NCI-H82 treated with DMSO at 0.1 percent for 48 hours (cell line): Measurements from ENCODE around the gene ZNF100.
"Not testable (repeated sequence)": the region's sequence is repeated elsewhere in the genome, so short reads cannot be mapped to it uniquely, and the experiment has no call there.

Source experiments
- DNase-seq: peaks from one replicate; lab custom pipeline; 2025; ENCODE audit not compliant: unreplicated experiment; lab: John Stamatoyannopoulos, UW

Gene ZNF100

GRCh38 chr19:21705393-21705792 is 62.0 kb downstream of the ZNF100 start:
- no peak for DNase-seq

- no peak for DNase-seq
These were observed 63.1 kb downstream of the ZNF100 start for GRCh38 chr19:21704320-21704719.

DNA sequence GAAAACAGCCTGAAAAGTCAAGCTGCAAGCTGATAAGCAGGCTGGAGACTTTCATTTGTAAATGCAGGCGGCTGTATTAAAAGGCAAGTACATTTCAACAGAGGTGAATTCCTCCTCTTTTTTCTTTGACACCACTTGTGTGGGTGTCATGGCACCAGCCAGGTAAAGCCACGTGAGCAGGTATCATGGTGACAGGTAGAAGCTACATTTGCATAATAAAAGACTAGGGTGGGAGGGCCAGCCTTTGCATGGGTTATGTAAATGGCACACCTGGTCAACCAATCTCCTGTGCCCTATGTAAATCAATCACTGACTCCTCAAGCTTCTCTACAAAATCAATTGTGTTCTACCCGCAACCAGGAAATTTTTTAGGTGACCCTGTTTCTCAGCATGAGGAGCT is 68.2 kb downstream of the ZNF100 start:
- no peak for DNase-seq

GRCh38 chr19:21698215-21698614 is 69.2 kb downstream of the ZNF100 start:
- no peak for DNase-seq

GRCh38 chr19:21697698-21698097 is 69.7 kb downstream of the ZNF100 start:
- DNase-seq = no peak

DNA sequence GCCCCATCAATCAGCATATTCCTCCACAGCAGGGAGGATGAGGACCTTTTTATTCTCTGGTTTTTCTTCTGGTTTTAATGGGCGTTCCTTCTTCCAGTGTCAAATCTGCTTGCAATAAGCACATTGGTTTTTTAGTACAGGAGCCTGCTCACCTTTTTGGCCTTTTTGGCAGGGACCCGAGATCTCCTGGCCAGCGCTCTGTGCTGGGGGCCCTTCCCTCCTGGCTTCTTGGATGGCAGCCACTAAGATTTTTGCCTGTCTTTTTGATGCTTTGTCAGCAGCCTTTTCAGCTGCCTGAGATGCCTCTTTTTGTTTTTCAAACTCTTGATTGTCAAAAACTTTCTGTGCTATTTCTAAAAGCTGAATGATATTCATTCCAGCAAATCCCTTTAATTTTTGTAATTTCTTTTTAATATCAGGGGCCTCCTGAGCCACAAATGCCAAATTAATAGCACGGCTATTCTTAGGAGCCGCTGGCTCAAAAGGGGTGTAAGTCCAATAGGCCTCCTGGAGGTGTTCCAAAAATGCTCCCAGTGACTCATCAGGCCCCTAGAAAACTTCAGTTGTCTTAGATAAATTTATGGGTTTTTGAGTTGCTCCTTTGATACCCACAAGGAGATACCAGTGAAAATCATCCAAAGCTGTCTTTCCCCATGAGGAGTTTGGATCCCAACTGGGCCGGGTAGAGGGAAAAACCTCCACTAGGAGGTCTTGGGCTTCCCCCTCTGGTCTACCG is 73.0 kb downstream of the ZNF100 start:
- no peak for DNase-seq

DNA sequence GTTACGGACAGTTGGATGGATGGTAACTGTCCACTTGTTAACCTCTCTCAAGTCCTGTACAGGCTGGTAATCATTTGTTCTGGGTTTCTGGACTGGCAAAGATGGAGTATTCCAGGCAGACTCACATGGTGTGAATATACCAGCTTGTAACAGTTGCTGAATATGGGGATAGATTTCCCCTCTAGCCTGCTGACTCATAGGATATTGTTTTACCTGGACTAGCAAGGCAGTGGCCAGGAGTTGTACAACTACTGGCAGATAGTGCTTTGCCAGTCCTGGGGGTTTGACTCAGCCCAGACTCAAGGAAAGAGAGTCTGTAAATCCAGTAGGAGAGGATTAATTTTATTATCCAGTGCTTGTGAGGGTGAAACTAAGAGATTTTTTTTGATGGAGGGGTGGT is 74.0 kb downstream of the ZNF100 start:
- no peak for DNase-seq

DNA sequence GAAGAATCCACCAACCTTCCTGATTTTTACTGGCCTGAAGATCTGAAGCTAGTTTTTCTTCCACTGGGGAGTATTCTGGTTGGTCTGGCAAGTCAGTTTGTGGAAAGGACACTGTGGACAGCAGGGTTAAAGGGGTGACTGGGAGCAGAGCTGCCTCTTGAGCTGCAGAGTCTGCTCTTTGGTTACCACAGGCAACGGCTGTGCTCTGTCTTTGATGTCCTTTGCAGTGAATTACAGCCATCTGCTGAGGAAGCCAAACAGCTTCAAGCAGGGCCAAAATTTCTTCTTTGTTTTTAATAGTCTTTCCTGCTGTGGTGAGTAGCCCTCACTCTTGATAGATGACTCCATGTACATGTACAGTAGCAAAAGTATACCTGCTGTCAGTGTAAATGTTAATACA is 75.7 kb downstream of the ZNF100 start:
- no peak for DNase-seq

DNA sequence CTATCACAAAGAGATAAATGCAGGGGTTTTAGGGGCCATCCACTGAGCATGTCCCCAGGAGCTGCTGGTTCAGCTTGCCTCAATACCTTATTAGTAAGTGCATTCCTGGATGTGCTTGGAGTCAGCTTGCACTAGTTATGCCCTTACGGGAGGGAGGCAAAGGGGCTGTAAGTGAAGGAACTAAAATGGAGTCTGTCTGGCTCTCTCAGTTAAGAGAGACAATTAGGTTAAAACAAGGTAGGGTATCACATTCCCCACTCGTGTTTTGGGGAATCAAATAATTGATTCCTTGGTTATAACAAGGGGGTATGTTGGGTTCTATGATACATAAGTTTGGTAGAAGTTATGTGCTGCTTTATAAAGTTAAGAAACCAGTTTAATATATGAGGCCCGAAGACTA is 78.9 kb downstream of the ZNF100 start:
- no peak for DNase-seq

- DNase-seq = no peak
These were observed 86.7 kb downstream of the ZNF100 start for GRCh38 chr19:21680671-21681070.

DNA sequence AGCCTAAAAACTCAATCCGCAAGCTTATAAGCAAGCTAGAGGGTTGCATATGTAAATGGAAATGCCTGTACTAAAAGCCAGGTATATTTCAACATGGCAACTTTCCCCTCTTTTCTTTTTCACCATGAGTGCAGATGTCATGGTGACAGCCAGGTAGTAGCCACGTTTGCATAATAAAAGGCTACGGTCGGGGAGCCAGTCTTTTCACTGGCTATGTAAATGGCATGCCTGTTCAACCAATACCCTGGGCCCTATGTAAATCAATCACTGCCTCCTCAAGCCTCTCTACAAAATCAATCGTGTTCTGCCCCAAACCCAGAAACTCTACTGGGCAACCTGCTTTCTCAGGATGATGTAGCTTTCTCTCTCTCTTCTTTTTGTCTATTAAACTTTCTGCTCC is 87.4 kb downstream of the ZNF100 start:
- DNase-seq = no peak

GRCh38 chr19:21677696-21678418 is 89.5 kb downstream of the ZNF100 start:
- no peak for DNase-seq

GRCh38 chr19:21674454-21674853 is 92.9 kb downstream of the ZNF100 start:
- no peak for DNase-seq

DNA sequence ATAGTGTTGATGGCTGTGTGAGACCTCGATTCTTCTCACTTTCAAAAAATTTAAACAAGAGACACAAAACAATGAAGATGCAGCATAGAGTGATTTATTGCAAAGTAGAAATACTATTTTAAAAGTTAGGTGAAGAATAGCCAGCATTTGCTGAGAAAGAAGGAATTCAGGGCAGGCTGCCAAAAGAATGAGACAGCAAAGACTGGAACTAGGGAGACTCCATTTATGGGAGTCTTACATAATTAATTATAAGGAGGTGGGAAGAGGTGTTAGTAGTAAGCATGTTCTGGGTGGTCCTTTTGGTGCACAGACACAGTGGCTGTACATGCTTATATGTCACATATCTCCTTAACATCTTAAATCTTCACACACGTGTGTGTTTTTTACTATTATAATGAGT is 93.9 kb downstream of the ZNF100 start:
- DNase-seq = not testable (repeated sequence)
